DMS79 (cell line): Measurements from ENCODE around the gene COL20A1.

Experiments
- DNase-seq: peaks from one replicate; lab custom pipeline; 2025; lab: John Stamatoyannopoulos, UW

Gene COL20A1

DNA sequence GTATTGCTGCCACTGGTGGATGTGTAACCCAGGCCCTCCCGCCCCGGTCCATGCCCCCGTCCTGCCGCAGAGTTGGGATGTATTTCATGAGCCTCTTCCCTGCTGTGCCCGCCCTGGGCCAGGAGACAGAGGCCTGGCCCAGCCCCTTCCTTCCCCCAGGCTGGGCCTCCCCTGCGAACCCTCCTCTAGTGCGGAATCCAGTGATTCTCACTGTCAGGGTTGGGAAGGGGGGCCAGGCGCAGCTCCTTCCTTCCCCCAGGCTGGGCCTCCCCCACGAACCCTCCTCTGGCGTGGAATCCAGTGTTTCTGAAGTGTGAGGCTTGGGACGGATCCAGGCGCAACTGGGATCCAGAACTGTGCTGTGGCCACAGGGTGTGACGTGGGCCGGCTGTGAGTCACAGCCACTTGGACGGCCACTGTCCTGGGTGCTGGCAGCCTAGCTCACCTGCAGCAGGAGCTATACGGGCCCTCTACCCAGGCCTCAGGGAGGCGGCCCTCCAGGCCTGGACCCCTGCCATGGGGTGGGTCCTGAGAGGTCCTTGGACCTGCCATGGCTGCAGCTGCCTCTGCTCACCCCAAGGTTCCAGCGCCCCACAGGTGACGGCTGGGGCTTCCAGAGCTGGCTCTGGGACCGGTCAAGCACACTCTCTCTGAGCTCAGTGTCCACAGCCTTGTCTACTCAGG lies 28.3 kb downstream of the COL20A1 start:
- DNase-seq: no peak

DNA sequence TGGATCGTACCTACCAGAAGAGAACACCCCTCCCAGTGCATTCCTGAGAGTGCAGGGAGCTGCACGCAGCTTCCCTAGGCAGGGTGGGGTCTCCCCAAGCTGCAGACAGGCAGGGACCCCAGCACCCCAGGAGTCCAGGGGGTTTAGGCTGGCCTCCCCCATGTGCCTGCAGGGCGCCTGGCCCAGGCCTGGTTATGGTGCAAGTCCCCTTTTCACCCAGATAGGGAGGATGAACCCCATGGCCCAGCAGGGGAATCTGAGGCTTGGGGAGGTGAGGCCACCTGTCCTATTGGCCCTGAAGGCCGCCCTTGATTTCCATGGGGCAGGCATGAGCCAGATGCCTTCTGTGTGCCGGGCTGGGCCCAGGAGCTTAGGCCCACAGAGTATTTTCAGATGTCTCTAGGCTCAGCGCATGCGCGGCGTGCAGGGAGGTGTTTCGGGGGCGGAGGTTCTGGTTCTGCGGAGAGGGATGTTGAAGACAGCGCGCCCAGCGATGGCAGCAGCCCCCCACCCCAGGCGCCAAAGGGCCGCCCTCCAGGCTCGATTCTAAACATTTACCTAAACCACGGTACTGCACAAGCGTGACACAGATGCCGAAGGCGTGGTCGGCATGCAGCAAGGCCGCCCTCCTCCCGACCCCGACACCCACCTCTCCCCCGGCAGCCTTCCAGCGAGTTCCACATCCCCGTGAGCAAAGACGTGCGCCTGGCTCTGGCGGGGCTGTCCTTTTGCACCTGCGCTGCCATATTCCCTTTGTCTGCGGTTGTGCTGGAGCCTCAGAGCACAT lies 29.4 kb downstream of the COL20A1 start:
- no peak for DNase-seq

DNA sequence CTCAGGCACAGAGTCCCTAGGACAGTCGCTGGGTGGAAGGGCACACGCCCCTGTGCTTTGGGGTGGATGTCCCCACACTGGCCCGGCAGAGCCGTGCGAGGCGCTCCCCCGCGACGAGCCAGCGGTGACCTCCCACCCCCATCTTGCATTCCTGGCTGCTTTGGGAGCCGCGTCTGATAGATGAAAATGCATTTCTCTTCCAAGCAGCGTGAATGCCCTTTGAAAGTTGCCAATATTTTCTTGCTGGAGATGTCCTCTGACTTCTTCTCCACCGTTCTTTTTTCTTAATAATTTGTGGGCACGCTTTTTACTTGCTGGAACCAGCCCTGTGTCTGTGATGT lies 29.9 kb downstream of the COL20A1 start:
- no peak for DNase-seq

DNA sequence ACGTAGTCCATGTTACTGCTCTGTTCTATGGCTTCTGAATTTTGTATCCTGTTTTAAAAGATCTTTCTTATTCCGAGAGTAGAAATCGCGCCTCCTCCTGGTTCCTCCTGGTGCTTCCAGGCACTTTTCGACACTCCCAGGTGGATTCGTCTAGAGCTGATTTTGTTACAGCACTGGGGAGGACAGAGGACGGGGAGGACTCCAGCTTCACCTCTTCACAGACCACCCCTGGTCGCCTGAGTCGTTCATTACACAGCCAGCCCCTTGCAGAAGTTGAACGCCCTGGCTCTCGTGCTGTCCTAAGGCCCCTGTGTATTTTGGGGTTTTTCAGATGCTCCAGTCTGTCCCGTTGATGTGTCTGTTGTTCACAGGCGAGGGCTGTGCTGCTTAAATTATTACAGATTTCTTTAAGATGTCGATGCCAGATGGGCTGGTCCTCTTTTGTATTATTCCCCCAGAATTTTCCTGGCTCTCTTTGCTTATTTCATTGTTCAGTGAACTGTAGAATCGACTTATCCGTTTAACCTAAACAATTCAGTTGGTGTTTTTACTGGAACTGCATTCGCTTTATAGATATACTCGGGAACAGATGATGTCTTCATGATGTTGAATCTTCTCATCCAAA lies 30.5 kb downstream of the COL20A1 start:
- DNase-seq: no peak

DNA sequence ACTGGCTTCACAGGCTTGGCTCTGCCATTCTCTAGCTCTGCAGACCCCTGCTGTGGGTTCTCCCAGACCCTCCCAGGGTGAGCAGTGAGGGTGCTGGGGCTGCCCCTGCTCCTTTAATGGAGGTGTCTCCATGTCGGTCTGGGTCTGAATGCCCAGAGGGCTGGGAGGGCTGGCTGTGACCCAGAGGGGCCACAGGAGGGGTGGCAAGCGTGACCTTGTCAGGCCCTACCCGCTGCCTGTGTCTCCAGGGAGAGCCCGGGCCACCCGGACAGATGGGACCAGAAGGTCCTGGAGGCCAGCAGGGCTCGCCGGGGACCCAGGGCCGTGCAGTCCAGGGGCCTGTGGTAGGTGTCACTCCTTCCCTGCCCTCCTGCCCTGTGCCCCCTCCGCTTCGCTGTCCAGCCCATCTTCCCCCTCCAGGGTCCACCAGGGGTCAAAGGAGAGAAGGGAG lies 32.1 kb downstream of the COL20A1 start:
- no peak for DNase-seq

DNA sequence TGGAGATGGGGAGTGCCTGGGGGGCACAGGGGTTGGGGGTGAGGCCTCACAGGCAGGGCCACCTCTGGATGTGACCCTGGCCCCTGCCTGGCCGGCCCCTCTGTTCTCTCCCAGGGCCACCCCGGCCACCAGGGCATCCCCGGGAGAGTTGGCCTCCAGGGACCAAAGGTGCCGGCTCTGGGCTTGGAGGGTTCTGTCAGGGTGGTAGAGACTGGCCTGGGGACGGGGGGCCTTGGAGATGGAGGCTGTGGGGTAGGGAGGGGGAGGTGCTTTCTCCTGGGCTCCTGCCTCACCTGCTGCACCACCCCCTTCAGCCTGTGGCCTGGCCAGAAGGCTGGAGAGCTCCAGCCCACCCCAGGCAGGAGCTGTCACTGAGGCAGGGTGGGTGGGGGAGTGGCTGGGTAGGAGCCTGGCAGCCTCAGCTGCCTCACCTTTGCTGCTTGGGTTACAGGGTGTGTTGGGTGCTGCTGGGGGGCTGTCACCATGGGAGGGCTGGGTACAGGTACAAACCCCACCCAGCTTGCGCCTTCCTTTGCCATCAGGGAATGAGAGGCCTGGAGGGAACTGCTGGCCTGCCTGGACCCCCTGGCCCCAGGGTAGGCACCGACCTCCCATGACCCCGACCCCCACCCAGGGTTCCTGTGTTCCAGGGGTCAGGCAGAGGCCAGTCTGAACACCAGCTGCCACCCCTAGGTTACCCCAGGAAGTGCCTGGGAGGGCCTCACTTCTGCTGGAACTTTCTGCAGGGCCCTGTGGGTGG lies 32.7 kb downstream of the COL20A1 start:
- no peak for DNase-seq

DNA sequence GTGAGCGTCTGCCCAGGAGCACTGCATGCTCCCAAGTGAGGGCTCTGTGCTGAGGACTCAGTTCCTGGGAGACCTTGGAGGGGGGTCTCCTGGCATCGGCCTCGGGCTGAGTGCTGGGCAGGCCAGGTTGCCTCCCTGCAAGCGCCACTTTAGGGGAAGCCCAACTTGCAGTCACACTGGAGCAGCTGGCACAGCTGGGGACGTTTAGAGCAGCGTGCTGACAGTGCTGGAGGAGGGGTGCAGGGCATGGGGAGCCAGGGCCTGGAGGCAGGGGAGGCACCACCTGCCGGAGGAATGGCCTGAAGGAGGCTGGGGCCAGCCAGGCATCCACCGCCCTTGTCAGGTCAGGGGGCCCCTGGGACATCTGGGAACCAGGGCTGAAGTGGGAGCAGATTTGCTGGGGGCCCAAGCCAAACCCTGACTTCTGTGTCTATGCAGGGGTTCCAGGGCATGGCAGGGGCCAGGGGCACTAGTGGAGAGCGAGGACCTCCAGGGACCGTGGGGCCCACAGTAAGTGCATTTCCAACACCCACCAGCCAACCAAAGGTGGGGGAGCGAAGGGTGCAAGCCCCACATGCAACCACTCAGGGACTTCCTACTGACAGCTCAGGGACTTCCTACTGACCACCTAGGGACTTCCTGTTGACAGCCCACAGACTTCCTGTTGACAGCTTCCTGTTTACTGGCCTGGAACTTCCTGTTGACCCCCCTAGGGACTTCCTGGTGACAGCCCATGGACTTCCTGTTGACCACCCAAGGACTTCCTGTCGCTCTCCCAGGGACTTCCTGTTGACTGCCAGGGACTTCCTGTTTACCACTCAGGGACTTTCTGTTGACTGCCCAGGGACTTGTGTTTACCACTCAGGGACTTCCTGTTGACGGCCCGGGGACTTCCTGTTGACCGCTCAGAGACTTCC lies 33.6 kb downstream of the COL20A1 start:
- DNase-seq: no peak

DNA sequence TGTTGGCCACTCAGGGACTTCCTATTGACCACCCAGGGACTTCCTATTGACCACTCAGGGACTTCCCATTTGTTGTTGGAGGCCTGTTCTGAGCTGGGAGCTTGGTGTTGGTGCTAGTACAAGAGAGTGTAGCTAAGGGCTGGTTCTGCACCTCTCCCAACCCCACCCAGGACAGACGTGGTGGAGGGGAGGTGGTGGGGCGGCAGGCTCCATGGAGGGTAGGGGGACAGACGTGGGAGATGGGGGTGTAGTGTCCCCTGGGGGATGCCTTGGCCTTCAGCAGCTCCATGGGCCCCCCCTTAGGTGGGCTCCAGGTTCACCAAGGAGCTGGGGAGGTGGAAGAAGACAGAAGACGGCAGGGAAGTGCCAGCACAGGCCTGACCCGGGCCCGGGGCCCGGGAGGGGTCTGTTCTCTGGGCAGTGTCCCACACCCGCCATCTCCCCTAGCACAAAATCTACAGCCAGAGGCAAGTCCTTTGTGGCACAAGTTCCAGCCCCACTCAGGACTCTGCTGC lies 34.3 kb downstream of the COL20A1 start:
- no peak for DNase-seq

DNA sequence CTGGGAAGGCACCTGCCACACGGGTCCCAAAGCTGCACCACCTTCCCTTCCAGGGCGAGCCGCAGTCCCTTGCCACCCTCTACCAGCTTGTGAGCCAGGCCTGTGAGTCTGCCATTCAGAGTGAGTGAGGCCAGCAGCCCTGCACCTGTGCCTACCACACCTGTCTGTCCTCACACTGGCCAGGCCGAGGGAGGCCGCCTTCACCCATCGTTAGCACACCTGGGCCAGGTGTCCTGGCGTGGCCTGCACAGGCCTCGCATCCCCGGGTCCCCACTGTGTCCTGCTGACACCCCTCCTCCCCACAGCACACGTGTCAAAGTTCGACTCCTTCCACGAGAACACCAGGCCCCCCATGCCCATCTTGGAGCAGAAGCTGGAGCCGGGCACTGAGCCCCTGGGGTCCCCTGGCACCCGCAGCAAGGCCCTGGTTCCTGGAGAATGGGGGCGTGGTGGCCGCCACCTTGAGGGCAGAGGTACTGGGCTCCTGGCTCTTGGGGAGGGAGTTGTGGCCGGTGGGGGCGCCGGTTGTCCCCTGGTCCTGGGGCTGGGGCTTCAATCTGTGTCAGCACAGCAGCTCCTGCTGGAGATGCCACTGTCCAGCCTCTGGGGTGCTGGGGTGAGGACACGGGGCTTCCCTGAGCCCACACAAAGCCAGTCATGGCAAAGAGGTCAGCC lies 35.2 kb downstream of the COL20A1 start:
- no peak for DNase-seq

DNA sequence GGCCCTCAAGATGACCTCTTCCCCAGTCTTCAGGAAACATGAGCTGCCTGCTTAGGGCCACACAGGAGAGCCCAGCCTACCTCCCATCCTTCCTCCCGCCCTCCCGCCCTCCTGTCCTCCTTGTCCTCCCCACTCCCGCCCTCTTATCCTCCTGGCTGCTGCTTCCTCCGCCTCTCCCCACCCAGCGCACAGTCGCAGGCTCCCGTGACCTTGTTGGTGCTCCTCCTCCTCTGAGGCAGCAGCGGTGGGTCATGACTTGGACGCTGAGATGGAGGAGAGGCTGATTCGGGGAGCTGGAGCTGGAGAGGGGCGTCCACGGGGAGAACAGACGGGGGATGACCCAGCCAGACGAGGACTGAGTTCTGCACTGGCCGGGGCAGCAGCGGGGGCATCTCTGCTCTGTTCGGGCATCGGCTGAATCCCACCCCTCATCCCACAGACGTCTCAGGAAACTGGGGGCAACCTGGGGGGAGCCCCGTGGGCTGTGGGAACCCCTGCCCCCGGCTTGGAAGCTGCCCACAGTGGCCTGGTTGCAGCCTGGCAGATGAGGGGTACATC lies 35.8 kb downstream of the COL20A1 start:
- no peak for DNase-seq

DNA sequence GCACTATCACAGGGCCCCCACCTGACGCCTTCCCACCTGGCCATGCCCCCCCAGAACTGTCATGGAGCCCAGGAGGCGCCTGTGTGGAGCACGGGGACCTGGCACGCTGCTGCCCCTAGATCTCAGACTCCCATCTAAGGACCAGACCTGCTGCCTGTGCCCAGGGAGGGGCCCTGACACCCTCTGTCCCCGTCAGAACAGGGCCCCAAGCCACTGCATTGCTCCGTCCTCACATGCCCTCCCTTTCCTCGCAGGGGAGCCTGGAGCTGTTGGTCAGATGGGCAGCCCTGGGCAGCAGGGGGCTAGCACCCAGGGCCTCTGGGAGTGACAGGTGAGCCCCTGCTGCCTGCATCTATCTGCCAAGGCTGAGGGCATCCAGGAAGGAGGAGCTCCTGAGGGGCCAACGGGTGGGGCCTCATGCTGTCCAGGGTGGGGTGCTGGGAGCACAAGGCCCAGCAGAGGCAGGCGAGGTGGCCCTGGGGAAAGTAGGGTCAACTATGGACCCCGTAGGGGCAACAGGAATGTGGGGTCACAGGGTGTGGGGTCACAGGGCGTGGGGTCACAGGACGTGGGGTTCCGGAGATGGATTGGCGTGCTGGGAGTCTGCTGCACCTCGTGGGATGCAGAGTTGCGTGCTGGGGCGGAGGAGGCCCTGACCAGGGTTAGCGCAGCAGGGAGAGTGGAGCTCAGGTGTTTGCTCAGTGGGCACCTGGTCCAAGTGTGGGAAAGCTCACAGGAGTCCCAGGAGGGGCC lies 36.5 kb downstream of the COL20A1 start:
- no peak for DNase-seq

DNA sequence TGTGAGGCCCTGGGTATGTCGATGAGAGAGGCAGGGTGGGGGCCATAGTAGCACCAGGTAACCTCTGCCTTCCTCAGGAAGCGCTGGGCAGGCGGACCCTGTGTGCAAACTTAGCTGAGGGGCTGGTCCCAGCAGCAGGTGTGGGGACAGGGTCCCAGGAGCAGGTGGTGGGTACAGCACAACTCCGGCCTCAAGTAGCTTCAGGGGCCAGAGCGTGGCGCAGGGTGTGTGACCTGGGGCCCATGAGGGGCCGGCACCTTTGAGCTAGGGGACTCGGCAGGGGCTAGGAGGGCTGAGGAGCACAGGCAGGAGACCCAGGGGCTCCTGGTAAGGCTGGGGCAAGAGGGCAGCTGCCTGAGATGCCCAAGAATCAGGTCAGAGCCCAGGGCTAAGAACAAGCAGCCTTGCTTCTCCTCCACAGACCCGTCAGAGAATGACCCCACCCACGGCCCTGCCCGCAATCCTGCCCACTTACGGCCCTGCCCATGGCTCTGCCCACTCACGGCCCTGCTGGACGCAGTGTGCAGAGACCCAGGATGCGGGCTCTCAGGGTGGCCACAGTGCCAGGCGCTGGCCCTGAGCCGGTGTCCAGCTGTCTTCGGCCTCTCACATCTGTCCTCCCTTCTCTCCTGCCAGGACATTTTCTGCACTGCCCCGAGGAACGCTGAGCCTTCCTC lies 37.2 kb downstream of the COL20A1 start:
- no peak for DNase-seq

DNA sequence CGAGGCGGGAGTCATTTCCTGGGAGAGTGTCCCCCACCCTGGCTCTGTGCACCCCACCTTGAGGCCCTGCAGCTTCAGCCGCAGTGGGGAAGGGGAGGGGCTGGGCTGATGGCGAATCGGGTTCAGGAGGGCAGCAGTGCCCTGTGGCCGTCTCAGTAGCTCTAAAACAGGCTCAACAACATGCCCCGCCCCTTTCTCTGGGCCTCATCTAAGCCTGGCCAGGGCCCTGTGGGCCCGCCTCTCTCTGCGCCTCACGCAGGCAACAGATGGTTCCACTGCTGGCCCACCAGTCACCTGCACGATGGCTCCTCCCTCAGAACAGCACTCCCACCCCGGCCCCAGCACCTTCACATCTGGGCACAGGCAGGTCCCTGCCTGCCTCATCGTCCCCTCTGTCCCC lies 38.0 kb downstream of the COL20A1 start:
- DNase-seq: no peak

DNA sequence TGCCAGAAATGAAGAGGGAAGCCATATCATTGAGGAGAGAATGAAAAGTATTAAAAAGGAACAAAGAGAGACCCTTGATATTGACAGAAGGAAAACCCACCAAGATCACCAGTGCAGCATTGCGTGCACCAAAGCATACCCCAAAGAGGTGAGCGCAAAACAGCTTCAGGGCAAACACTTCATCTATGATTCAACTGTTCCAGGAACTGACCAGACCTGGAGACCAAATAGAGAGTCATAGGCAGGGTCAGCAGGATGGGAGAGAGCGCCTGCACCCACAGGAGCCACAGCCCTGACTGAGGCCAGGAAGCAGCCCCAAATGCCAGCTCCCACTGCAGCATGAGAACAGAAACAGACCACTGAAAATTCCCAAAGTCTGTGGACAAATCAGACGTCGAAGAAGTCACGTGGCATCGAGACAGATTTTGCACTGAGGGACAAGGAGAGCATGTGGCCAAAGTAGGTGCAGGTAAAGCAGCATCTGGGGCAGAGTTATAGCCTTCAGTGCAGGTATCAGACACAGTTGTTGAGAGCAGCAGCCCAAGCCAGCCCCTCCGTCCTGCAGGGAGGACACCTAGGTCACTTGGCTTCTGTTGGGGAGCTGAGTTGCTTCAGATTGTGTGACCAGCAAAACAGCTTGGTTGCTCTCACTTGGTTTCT lies 38.9 kb downstream of the COL20A1 start:
- DNase-seq: no peak

DNA sequence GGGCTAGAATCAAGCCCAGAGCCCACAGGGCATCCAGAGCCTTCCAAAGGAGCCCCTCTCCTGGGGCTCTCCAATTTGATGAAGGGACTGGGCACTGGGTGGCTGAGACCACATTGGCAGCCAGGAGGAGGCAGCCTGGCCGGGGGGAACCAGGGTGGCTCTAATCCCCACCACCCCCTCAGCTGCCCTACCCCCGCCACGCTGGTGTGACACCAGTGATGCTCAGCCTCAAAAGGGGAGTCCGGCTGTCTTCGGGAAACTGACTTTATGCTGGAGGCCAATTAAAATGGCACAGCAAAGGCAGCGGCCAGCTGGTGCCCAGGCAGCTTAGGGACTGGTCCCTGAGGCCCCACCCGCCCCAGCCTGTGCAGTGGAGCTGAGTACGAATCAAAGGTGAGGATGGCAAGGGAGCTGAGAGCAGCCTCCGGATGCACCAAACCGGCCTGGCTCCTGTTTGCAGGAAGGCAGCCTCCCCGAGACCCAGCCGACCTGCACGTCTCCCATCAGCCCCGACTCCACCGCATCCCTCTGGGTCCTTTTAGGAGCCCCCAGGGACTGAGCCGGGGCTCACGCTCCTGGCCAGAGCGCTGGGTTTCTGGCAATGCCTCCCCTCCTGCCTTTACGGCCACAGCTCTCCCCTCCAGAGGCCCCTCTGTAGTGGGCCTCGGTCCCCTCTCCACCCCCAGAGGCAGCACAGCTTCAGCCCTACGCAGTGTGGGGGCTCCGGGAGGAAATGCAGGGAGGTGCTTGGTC lies 39.7 kb downstream of the COL20A1 start:
- no peak for DNase-seq

DNA sequence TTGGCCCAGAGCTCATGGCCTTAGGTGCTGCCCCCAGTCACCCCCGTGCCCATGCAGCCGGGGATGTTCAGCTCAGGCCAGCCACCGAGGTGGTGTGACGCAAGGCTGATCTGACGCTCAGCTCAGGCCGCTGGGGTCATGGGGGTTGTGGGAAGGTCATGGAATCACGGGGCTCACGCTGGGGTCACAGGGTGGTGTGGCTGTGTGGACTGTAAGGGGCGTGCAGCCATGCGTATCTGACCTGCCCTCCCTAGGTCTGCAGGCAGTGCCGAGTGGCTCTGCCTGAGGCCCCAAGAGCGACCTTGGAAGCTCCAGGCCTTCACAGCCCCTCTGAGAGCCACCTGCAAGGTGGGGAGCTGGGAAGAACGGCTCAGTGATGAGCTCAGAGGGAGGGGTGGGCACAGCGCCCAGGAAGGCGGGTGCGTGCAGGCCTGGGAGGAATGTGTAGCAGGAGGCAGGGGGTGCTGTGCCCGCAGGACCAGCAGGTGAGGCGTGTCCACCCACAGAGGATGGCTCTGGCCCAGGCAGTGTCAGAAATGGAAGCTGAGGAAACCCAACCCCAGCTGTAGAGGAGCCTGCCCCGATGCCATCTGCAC lies 40.4 kb downstream of the COL20A1 start:
- no peak for DNase-seq

DNA sequence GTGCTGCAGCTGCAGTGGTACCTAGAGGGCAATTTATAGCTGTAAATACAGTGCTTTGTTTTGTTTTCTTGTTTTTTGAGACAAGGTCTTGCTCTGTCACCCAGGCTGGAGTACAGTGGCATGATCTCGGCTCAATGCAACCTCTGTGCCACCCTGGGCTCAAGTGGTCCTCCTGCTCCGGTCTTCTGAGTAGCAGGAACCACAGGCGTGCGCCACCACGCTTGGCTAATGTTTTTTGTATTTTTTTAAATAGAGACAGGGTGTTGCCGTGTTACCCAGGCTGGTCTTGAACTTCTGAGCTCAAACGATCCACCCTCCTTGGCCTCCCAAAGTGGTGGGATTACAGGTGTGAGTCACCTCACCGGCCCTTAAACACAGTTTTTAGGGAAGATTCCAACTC lies 41.4 kb downstream of the COL20A1 start:
- no peak for DNase-seq
